GM10266 (cell line): ENCODE data around the gene DNLZ.

Experiments used
- DNase-seq: peaks from one replicate; pipeline ENCODE4 v3.0.0; 2012; ENCODE audit errors: extremely low spot score
- TF ChIP-seq, protein P1 (sequence below): IDR thresholded peaks from 2 replicates; pipeline ENCODE4 v1.5.1; 2012; ENCODE audit warnings: mild to moderate bottlenecking, low read depth; ENCODE audit not compliant: control insufficient read depth, insufficient read depth; ENCODE audit errors: missing control alignments

DNLZ gene

DNA sequence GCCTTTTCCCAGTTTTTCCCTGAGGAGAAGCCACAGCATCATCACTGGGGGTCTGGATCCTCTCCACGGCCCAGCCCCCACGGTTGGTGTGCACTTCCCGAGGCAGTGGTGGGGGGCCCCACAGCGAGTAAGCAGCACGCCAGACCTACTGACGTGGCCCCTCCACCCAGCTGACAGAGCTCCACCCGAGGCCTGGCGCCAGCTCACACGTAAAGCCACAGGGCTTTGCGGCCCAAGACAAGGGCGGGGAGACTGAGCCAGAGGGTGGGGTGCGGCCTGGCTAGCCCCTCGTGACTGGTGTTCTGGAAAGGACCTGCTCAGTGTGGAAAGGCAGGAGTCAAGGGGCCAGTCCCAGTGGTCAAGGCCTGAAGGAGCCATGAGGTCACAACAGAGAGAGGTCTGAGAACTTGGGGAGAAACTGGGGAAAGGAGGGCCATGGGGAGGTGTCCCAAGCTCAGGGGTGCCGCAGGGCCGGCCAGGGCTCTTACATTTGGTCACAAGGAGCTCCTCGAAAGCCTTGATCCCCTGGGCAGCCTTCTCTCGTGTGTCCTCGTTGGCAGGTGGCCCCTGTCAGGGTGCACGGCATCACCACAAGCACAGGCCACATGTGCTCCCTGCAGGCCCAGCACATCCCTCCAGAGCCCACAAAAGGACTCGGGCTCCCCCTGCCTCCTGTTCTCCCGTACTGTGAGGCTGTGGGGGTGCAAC lies 30.9 kb upstream of the DNLZ start:
- TF ChIP-seq, protein P1, sequence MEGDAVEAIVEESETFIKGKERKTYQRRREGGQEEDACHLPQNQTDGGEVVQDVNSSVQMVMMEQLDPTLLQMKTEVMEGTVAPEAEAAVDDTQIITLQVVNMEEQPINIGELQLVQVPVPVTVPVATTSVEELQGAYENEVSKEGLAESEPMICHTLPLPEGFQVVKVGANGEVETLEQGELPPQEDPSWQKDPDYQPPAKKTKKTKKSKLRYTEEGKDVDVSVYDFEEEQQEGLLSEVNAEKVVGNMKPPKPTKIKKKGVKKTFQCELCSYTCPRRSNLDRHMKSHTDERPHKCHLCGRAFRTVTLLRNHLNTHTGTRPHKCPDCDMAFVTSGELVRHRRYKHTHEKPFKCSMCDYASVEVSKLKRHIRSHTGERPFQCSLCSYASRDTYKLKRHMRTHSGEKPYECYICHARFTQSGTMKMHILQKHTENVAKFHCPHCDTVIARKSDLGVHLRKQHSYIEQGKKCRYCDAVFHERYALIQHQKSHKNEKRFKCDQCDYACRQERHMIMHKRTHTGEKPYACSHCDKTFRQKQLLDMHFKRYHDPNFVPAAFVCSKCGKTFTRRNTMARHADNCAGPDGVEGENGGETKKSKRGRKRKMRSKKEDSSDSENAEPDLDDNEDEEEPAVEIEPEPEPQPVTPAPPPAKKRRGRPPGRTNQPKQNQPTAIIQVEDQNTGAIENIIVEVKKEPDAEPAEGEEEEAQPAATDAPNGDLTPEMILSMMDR: no peak
- no peak for DNase-seq

DNA sequence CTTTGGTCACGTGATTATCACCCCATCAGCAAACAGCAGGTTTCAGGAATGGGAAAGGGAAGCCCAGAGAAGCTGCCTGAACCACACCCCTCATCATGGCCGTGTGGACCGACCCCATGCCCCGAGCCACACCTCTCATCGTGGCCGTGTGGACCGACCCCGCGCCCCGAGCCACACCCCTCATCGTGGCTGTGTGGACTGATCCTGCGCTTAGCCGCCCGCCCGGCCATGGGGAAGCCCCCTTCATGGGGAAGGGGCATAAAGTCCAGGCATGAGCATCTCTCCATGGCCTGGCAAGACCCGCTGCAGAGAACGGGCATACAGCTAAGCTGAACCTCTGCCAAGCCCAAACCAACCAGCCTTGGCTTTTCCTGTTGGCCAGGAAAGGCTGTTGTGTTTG lies 30.0 kb upstream of the DNLZ start:
- TF ChIP-seq, protein P1: no peak
- DNase-seq: no peak

DNA sequence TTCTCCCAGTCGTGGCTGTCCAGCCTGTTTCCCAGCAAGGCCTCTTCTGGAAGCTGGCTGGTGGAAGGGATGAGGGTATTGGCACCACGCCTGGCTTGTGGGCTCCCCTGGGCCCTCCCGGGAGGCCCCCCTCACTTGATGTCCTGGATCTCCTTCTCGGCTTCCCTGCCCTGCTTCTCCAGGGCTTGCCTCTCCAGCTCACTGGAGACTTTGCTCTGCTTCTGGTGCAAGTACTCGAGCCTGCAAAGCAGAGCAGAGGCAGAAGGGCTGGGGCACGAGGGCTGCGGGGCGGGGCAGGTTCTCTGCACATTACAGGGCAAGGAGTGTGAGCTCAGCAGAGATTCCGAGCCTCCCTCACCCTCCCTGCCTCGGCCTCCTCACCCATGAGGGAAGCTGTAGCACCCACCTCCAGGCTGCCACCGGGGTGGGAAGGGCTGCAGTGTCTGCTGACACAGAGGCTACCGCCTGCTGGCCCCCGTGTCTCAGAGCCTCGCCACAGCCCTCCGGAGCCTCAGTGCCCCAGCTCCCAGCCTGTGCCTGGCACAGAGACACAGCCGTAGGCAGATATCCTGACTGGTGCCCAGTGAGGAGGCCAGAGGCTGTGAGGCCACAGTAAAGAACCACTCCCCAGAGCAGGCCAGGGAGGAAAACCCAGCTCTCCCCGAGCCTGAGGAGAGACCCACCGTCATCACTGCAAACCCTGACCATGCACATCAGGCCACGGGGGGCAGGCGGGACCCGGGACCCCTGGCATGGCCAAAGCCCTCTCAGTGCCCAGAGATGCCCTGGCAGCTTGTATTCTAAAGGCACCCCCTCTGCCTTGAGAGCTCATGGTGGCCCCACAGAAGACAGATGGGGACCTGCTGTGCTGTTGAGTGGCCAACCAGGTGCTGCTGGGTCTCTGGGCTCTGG lies 29.2 kb upstream of the DNLZ start:
- DNase-seq: no peak
- TF ChIP-seq, protein P1: no peak

DNA sequence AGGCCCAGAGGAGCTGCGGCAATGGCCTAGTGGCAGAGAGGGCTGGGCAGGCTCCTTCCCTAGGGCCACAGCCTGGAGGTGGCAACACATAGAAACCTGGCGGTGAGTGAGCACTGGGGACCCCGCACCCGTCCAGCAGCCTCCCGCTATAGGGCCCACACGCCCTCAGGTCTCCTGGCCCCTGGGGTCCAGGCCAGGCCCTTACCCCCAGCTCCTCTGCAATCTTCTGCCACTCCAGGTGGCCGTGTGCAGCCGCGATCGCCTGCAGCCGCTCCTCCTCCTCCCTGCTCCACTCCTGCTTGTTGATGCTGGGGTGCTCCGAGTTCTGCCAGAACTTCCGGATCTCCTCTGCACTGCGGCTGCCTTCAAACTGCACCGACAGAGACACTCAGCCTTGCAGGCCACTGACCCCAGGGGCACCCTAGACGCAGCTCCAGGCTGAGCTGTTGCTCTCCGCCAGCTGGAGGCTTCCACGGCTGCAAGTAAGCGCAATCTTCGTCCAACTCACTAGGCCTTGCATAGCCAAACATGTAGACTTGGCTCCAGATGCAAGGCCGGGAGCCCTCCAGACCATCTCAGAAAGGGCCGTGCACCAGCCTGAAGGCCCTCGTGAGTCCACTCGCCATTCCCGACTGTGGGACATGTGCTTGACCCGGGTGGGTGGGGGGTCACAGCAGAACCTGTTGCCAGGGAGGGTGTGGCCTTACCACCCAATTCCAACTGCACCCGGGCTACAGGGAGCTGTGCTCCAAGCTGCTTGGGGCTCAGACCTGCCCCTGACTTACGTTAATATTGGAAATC lies 28.4 kb upstream of the DNLZ start:
- DNase-seq: no peak
- TF ChIP-seq, protein P1: no peak

DNA sequence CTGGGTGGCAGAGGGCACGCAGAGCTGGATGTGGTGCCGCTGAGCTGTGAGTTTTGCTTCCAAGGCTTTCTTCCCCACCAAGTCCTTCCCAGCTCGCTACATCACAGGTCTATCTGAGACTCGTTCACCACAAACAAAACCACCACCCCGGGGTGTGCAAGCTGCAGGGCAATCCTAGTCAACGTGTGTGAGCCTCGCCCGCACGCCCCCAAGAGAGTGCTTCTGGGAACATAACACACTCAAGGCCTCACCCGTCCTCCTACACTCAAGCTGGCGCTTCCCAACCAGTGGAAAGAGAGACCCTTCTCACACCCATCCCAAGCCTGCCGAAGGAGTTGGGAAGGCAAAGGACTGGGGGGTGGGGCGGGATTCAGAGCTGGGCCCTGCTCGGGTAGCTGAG lies 25.9 kb upstream of the DNLZ start:
- DNase-seq: no peak
- TF ChIP-seq, protein P1: no peak

DNA sequence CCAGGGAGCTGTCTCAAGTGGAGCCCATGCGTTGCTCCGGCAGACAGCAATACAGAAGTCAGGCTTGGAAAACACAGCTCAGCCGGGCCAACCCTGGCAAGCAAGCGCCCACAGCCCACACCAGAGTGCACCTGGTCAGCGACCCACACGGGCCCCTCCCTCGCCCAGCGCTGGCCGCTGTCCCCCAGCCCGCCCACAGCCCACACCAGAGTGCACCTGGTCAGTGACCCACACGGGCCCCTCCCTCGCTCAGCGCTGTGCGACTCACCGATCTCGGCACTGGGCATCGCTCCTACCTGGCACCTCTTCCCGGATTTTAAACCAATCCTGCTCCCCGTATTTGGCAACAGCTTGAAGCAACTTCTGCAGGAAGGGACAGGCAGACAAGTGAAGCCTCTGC lies 23.7 kb upstream of the DNLZ start:
- TF ChIP-seq, protein P1: no peak
- no peak for DNase-seq
